Spleen (tissue), 7 donors: ENCODE results near the gene MAMLD1.

Experiments used
- CTCF ChIP-seq, 11 experiments: fragments of 200-600 bp in 7 of 11; fragments of 450-650 bp in 4 of 11; sonication (generic) in 4 of 11; IDR thresholded peaks in 8 of 11; conservative IDR thresholded peaks in 3 of 11; 1 replicate in 7 of 11; 2 replicates in 4 of 11; pipeline versions ENCODE4 v1.4.0 to v1.8.0; 2016 to 2021; ENCODE audit warnings: antibody characterized with exemption in 11 of 11, inconsistent platforms in 4 of 11, mild to moderate bottlenecking in 1 of 11
- POLR2A ChIP-seq, 3 donors: fragments of 450-650 bp; IDR thresholded peaks; one replicate each; pipeline ENCODE4 v1.5.1; 2017; ENCODE audit warnings: antibody characterized with exemption in 3 of 3, mild to moderate bottlenecking in 1 of 3
- POLR2AphosphoS5 ChIP-seq, 3 donors: sonication (generic); formaldehyde crosslinking; IDR thresholded peaks; one replicate each; pipeline ENCODE4 v1.5.1; 2017; ENCODE audit warnings: antibody characterized with exemption in 3 of 3
- donor health status: DM: no; HTN: no; CAD: no; lungs with moderate emphysema.
- donor health status: DM: no; HTN: no; CAD: no.
- donor health status: DM: no; HTN: no; CAD: no.

GRCh38 chrX:150459196-150459595 lies 96.1 kb downstream of the MAMLD1 start:
- TF ChIP-seq CTCF (IDR thresholded peaks at IDR 0.05 in 8 of 11, conservative IDR thresholded peaks at IDR 0.05 in 3 of 11) (no peak), POLR2A (IDR thresholded peaks at IDR 0.05) (no peak), POLR2AphosphoS5 (IDR thresholded peaks at IDR 0.05) (no peak)
